MM.1S (cell line): ENCODE data around the gene SNX21.

Experiments used
- DNase-seq: peaks from one replicate; pipeline ENCODE4 v3.0.0-alpha.2; 2015
- H2AFZ ChIP-seq: fragments of 300-600 bp; sonication (generic); 2 replicates; pipeline ENCODE4 v1.6.0; 2016; ENCODE audit warnings: antibody characterized with exemption, low read length
- H3F3A ChIP-seq: fragments of 300-600 bp; sonication (generic); 2 replicates; pipeline ENCODE4 v1.6.1; 2016; ENCODE audit warnings: mild to moderate bottlenecking, antibody characterized with exemption, low read length, moderate library complexity, mixed read lengths; ENCODE audit not compliant: insufficient read depth
- H3K27ac ChIP-seq: fragments of 300-600 bp; sonication (generic); 2 replicates; pipeline ENCODE4 v1.5.1; 2016; ENCODE audit warnings: mild to moderate bottlenecking, low read length
- H3K27me3 ChIP-seq: fragments of 300-600 bp; sonication (generic); replicated peaks from 2 replicates; pipeline ENCODE4 v1.6.0; 2016; ENCODE audit warnings: low read length; ENCODE audit not compliant: insufficient read depth
- H3K36me3 ChIP-seq: fragments of 300-600 bp; sonication (generic); replicated peaks from 2 replicates; pipeline ENCODE4 v1.6.1; 2016; ENCODE audit warnings: mild to moderate bottlenecking, low read length, mixed read lengths; ENCODE audit not compliant: insufficient read depth
- H3K4me1 ChIP-seq: fragments of 300-600 bp; sonication (generic); 2 replicates; pipeline ENCODE4 v1.6.1; 2016; ENCODE audit warnings: low read length, mixed read lengths
- H3K4me2 ChIP-seq: fragments of 300-600 bp; sonication (generic); 2 replicates; pipeline ENCODE4 v1.6.0; 2016; ENCODE audit warnings: low read depth, low read length
- H3K4me3 ChIP-seq: fragments of 300-600 bp; sonication (generic); 2 replicates; pipeline ENCODE4 v1.5.1; 2016; ENCODE audit warnings: low read length, mixed read lengths
- H3K79me2 ChIP-seq: fragments of 300-600 bp; sonication (generic); 2 replicates; pipeline ENCODE4 v1.6.1; 2016; ENCODE audit warnings: mixed run types, low read length, mixed read lengths
- H3K9ac ChIP-seq: fragments of 300-600 bp; sonication (generic); 2 replicates; pipeline ENCODE4 v1.6.1; 2016; ENCODE audit warnings: low read length, mixed read lengths
- H3K9me2 ChIP-seq: fragments of 300-600 bp; sonication (generic); replicated peaks from 2 replicates; pipeline ENCODE4 v1.6.1; 2016; ENCODE audit warnings: mild to moderate bottlenecking, low read length, mixed read lengths; ENCODE audit not compliant: insufficient read depth
- H3K9me3 ChIP-seq: fragments of 300-600 bp; sonication (generic); replicated peaks from 2 replicates; pipeline ENCODE4 v1.6.1; 2016; ENCODE audit warnings: mild to moderate bottlenecking, low read length, mixed read lengths; ENCODE audit not compliant: insufficient read depth
- H4K20me1 ChIP-seq: fragments of 300-600 bp; sonication (generic); 2 replicates; pipeline ENCODE4 v1.6.1; 2016; ENCODE audit warnings: mild to moderate bottlenecking, low read length, moderate library complexity, mixed read lengths; ENCODE audit not compliant: insufficient read depth
- EZH2 ChIP-seq: fragments of 300-600 bp; sonication (generic); optimal IDR thresholded peaks from 2 replicates; pipeline ENCODE3; 2017; ENCODE audit warnings: low read depth, mild to moderate bottlenecking, antibody characterized with exemption, low read length, mixed read lengths
- EZH2phosphoT487 ChIP-seq: fragments of 300-600 bp; sonication (generic); IDR thresholded peaks from 2 replicates; pipeline ENCODE4 v1.6.1; 2018; ENCODE audit warnings: antibody characterized with exemption, low read length
- TF ChIP-seq, protein P1 (sequence below): fragments of 300-600 bp; sonication (generic); IDR thresholded peaks from 2 replicates; pipeline ENCODE4 v1.5.1; 2016; ENCODE audit warnings: antibody characterized with exemption, low read length, mixed read lengths

Gene SNX21

DNA sequence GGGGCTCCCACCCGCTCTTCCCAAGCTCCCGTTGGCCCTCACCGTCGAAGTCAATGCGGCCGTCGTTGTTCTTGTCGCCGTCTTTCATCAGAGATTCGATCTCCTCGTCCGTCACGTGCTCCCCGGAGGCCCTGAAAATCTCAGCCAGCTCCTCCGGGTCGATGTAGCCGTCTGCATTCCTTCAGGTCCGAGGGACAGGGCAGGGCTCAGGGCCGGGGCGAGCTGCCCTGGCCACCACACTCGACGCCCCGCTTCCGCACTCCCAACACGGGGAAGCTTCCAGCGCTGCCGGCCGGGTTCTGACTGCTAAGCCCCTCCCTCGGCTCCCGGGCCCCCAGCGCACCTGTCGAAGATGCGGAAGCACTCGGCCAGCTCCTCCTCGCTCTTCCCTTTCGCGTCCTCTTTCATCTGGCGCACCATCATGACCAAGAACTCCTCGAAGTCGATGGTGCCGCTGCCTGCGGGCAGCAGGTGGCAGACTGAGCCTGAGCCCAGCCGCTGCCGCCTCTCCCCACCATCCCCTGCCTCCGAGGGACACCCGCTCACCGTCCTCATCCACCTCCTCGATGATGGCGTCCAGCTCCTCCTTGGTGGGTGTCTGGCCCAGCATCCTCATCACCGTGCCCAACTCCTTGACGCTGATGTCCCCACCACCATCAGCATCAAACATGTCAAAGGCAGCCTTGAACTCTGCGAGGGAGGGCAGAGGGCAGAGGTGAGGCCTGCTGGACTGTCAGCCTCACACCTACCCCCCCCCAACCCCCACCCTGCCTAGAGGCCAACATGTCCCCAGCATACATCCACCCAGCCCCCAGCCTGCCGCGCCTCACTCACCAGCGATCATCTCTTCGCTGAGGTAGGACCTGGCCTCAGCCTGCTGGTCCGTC, 9.4 kb upstream of the SNX21 start:
- Histone ChIP-seq H2AFZ (no peak overlapping the region), H3K27me3 (no peaks in the 10 kb centered on the region), H3K27ac (no peak overlapping the region), H3K4me3 (no peak overlapping the region), H3K4me1 (no peaks in the 10 kb centered on the region), H3K79me2 (no peaks in the 10 kb centered on the region), H4K20me1 (no peaks in the 10 kb centered on the region), H3K9ac (no peak overlapping the region), H3K4me2 (no peak overlapping the region), H3F3A (0 out of 2 replicates have a peak, but pooled peaks cover 2% of the 10 kb centered on the region), H3K9me2 (no peaks in the 10 kb centered on the region), H3K36me3 (no peaks in the 10 kb centered on the region), H3K9me3 (no peaks in the 10 kb centered on the region)
- no peak for DNase-seq
- TF ChIP-seq, protein P1, sequence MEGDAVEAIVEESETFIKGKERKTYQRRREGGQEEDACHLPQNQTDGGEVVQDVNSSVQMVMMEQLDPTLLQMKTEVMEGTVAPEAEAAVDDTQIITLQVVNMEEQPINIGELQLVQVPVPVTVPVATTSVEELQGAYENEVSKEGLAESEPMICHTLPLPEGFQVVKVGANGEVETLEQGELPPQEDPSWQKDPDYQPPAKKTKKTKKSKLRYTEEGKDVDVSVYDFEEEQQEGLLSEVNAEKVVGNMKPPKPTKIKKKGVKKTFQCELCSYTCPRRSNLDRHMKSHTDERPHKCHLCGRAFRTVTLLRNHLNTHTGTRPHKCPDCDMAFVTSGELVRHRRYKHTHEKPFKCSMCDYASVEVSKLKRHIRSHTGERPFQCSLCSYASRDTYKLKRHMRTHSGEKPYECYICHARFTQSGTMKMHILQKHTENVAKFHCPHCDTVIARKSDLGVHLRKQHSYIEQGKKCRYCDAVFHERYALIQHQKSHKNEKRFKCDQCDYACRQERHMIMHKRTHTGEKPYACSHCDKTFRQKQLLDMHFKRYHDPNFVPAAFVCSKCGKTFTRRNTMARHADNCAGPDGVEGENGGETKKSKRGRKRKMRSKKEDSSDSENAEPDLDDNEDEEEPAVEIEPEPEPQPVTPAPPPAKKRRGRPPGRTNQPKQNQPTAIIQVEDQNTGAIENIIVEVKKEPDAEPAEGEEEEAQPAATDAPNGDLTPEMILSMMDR, result no peak
- TF ChIP-seq EZH2phosphoT487 (no peak), EZH2 (no peak)

DNA sequence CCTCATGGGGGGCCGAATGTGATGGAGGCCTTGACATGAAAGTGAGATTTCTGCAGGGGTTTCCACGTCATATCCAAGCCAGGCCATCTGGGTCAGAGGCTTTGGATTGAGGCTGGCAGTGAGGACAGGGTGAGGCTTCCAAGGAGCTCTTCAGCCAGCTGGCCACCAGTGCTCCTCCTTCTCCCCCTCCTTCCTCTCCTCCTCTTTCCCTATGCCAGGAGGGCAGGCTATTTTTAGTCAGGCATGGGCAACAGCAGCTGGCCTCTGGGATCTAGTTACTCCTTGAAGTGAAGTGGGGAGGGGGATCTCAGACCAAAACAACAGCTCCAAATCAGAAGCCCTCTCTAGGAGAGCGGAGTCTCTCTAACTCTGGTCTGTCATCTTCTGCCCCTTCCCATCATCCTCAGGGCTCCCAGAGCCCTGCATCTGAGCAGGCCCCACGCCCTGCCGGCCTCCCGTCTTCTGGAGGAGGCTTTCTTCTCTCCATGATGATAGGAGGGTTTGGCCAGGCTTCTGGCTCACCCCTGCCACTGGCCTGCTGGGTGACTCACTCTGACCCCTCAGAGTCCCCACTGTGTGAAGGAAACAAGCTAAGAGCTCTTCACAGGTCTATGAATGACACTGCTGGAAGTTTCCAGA, 7.1 kb upstream of the SNX21 start:
- no peaks in the 10 kb centered on the region for H4K20me1 ChIP-seq
- no peaks in the 10 kb centered on the region for H3K9me2 ChIP-seq
- H3K9me3 ChIP-seq, result no peaks in the 10 kb centered on the region
- DNase-seq, result no peak
- no peaks in the 10 kb centered on the region for H3K4me1 ChIP-seq
- TF ChIP-seq, protein P1, result no peak
- TF ChIP-seq EZH2, result no peak
- TF ChIP-seq EZH2phosphoT487, result no peak
- H3K4me3 ChIP-seq, result no peak overlapping the region
- no peak overlapping the region for H3K27ac ChIP-seq
- H3K27me3 ChIP-seq, result no peaks in the 10 kb centered on the region
- no peak overlapping the region for H3K4me2 ChIP-seq
- no peaks in the 10 kb centered on the region for H3K36me3 ChIP-seq
- no peaks in the 10 kb centered on the region for H3K79me2 ChIP-seq
- no peak overlapping the region for H3K9ac ChIP-seq
- no peak overlapping the region for H2AFZ ChIP-seq
- H3F3A ChIP-seq, result no peaks in the 10 kb centered on the region

DNA sequence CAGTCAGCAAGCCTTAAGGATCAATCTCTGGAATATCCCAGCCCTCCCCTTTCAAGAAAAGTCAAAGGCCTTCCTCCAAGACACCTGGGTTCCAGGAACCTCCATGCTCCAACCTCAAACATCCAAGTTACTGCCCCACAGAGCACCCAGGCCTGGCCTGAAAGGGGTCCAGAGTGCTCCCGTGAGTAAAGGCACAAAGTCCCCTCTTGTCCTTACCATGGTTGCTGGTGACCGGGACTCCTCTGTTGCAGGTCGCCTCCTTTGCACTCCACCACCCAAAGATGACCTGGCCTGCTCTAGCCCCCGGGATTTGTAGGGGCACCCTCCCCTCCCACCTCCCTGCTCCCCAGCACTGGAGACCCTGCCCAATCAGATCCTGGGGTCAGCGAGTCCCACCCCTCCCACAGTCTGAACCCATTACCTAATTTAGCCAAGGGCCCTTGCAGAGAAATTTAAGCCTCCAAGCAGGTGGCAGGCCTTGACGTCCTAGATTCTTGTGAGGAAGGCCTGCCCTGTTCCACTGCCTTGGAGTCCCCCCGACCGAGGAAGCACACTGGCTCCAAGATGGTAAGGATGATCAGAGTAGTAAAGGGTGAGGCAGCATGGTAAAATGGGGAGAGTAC, 6.5 kb upstream of the SNX21 start, which contains the start of gene TNNC2:
Gene TNNC2 (minus strand): TSS at position 283 of the 623 bp plus-strand sequence. CDS start 64 bp downstream, at position 219.
- Histone ChIP-seq H3F3A (no peaks in the 10 kb centered on the region), H3K9me2 (no peaks in the 10 kb centered on the region), H3K4me3 (no peak within 1 kb of the TSS), H3K27ac (no peak within 1 kb of the TSS), H3K9ac (no peak within 1 kb of the TSS), H3K79me2 (no peaks in the 10 kb centered on the region), H3K9me3 (no peaks in the 10 kb centered on the region), H3K36me3 (no peaks in the 10 kb centered on the region), H4K20me1 (no peaks in the 10 kb centered on the region), H3K4me1 (no peaks in the 10 kb centered on the region), H3K27me3 (no peaks in the 10 kb centered on the region), H3K4me2 (no peak within 1 kb of the TSS), H2AFZ (no peak within 1 kb of the TSS)
- no peak for TF ChIP-seq EZH2phosphoT487
- no peak for TF ChIP-seq EZH2
- TF ChIP-seq, protein P1, result no peak
- no peak for DNase-seq
